ENCODE measurements around the gene CASQ2.
"Not testable (repeated sequence)": the region's sequence is repeated elsewhere in the genome, so short reads cannot be mapped to it uniquely, and the experiment has no call there.

Gene CASQ2

DNA sequence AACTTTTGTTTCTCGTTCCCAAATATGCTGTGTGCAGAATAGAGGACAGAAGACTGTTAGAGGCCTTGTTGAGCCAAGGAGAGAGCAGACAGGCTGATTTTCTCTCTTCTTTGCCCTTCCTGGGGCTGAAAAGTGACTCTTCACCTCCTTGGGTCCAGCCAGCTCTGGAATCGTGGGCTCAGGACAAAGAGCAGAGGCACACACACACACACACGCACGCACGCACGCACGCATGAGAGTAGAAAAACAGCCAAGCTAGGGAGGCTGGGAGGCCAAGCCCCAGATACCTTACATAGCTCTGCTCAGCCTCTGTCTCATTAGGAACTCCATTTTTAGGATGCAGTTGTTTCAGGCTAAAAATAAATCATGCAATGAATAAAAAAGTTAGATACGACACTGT is at the start of gene CASQ2:
CASQ2 (minus strand) TSS at position 166 of the 400 bp plus-strand sequence. CDS start 173 bp downstream, outside the sequence.
- no peak for DNase-seq

- DNase-seq, result no peak
Observed at GRCh38 chr1:115815694-115816093, 47.2 kb upstream of the CASQ2 start.

DNA sequence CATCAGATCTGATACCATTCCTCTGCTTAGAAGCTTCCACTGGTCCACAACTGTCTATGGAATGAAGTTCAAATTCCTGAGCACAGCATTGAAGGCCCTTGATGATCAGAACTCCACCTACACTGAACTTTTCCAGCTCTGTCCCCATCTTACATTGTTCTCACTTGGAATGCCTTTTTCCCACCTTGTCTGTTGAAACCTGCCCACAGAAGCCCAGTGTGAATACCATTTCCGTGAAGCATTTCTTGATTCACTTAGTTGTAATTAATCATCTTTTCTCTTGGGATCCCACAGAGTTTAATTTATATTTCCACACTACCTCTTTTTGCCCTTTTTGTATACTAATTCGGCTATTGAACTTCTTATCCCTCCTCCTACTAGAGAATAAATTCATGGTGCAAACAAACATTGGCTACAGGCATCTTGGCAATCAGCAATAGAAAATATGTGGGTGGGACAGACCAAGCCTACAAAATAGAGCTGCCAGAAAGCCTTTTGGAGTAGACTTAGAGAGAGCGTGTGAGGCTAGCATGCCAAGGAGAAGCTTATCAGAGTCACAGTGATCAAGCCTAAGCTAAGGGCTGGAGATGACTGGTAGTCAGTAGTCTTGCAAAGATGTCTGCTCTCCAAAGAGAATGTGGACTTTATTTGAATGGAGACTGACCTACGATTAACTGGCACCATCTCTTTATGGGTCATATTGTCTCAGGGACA is 46.3 kb upstream of the CASQ2 start:
- no peak for DNase-seq

DNA sequence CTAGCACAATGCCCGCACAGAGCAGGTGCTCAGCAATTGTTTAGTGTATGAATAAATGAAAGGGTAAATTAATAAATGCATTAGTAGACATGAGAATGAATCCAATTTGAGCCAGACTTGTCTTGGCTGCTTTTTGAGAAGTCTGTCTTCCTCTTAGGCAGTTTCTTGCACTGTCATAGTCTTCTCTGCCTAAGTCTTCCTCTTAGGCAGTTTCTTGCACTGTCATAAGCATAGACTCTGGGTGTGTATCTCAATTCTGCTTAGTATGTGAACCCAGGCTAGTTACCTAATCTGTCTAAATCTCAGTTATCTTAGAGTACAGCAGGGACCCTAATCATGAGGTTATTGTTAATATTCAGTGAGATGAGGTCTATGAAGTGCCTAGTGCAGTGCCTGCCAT is 45.2 kb upstream of the CASQ2 start:
- no peak for DNase-seq

DNA sequence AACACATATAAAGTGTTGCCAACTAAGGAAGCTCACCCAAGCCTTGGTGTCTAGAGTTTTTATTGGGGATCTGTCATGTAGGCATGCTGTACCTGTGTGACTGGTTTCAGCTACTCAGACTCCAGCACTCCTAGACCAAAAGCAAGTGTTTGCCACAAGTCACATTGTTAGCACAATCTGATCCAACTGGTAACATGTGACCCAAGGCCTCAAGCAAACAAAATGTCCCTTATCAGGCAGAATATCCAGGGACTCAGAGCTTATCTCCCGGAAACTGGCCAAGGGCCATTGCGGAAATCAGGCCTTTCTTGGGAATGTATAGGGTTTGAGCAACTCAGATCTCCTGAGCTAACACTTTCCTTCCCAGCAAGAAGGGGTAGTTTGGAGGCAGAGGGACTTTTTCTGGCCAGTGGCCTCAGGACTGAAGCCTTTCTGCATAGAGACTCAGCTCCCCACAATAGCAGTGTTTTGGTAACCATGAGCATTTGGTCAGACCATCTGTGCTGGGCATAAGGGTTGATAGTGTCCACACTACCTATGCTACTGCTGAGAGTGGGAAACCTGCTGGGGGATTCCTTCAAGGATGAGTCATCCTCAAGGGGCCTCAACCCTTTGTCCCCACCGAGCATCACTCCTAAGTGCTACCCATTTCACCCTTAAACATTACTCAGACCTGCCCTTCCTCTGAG is 42.8 kb upstream of the CASQ2 start:
- DNase-seq, result no peak

DNA sequence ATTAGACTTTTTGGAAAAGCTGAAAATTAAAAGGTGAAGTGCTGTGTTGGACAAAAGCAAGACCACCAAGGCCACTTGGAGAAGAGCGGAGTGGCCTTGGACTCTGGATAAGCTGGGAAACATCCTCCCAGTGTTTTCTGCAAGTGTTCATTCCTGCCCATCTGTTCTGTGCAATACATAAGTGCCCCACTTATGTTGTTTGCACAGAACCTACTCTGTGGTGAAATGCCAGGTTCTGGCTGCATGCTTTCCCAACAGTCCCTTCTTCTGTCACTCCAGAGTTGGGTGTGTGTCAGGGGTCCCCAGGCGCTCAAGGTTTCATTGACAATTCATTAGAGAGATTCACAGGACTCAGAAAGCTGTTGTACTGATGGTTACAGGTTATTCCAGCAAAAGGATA is 42.1 kb upstream of the CASQ2 start:
- no peak for DNase-seq

DNA sequence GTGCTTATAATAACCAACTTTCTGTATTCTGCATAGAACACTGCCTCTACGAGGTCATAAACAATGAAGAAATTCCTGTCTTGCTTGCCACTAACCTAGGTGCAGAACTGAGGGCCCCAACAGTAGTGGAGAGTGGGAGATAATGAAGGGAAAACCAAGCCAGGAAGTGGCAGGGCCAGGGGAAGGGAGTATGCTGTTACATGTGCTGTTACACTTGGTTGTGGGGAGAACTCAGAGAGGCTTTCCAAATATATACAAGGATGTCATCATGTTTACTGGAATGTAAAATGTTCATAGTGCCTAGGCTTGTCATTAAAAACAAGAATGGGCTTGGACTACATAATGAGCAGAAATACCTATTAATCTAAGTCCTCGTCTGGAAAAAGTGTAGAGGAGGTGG is 41.3 kb upstream of the CASQ2 start:
- DNase-seq, result no peak

DNA sequence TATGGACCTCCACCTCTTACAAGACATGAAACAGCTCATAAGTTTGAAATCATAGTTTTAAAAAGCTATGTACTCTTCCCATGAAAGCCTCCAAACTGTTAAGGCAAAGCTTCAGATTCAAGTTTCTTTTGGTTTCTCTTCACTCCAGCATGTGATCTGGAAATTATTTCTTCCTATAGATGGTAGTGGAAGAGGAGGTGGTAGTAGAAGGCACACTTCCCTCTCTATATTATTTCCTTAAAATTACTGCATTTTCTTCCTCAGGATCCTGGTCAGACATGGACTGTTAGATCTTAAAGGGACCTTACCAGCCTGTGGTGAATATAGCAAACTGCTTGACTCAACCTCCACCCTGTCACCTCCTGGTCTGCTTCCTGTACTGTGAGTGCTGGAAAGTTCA is 40.6 kb upstream of the CASQ2 start:
- no peak for DNase-seq

- peak in 1 of 2 experiments; percentile 47 for DNase-seq
Observed at GRCh38 chr1:115807723-115808122, 39.2 kb upstream of the CASQ2 start.

GRCh38 chr1:115805597-115805996 is 37.1 kb upstream of the CASQ2 start:
- no peak for DNase-seq

GRCh38 chr1:115802416-115802815 is 33.9 kb upstream of the CASQ2 start:
- no peak for DNase-seq

DNA sequence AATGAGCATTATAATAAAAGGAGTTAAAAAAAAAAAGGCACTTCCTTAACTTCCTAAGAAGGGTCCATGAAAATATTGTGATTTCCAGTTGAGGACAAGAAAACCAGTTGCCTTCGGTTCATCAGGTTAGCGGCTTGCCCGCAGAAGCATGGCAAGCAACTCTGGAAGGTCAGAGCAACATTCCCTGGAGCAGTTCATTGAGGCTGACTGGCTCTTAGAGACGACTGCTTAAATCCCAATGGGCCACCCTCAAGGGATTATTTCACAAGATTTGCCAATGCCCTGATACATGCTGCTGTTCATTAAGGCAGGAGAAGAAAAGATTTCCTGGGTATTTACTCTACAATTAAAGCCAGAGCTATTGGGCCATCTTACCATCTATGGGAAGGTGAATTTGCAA is 29.0 kb upstream of the CASQ2 start:
- DNase-seq, result no peak

DNA sequence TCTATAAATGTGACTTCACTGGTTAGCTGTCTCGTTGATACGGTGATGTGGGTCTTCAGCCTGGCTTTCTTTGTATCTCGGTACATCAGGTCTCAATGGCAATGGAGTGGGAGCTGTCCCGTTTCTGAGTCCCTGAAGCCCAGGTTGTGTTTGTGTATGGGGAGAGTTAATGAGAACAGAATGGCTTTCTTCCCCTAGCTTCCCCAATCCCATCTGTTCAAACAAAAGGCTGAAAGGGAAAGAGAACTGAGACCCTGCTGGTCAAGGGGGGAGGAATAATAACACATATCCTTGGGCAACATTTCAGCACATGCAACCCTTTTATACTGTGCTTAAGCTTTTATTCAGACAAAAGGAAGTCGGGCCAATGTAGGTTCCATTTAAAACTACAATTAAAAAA is 28.4 kb upstream of the CASQ2 start:
- DNase-seq, result no peak

GRCh38 chr1:115796036-115796435 is 27.5 kb upstream of the CASQ2 start:
- no peak for DNase-seq

DNA sequence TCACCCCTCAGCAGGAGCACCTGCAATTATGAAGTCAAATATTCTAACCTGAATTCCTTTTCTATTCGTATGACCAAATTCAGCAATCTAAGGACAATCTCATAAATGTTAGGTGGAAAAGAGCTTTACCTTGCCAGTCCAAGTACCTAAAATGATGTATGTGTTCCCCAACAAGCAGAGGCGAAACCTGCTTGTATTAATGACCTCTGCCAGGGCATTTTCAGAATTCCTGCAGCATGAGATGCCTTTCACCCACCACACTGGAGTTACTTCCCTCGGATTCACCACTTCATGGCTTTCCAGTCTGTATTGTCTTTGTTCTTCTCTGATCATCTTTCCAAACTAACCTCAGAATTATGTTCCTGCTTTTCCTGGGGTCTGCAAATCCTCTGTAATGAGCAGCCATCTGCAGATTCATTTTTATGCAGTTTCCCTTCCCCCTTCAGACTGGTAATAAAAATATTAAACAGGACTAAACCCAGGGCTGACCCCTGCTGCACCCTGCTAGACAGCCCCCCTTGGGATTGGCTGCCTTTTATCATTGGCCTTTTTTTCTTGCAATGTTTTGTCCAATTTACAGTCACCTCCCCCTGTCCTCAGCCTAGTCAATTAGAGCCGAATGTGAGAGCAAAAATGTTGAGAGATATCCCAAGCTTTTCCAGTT is 26.6 kb upstream of the CASQ2 start:
- DNase-seq, result no peak

- no peak for DNase-seq
Observed at GRCh38 chr1:115793162-115793561, 24.6 kb upstream of the CASQ2 start.

- no peak for DNase-seq
Observed at GRCh38 chr1:115791816-115792215, 23.3 kb upstream of the CASQ2 start.

- no peak for DNase-seq
Observed at GRCh38 chr1:115790846-115791245, 22.3 kb upstream of the CASQ2 start.

DNA sequence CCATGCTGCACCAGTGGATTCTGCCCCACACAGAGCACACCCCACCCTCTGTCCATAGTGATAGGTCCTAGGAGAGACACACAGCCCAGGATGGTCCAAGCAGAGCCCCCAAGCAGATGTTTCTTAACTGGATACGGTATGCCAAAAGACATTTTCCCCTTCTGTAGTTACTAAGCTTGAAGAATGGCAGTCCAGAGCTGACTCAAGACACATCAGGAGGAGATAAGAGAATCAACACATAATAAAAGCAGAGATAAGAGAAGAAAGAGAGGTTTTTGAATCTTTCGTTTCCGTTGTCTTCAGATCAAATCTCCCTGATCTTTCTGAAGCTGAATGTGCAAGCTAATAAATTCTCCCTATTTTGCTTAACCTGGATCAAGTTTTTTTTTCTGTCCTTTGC is 21.8 kb upstream of the CASQ2 start:
- no peak for DNase-seq

DNA sequence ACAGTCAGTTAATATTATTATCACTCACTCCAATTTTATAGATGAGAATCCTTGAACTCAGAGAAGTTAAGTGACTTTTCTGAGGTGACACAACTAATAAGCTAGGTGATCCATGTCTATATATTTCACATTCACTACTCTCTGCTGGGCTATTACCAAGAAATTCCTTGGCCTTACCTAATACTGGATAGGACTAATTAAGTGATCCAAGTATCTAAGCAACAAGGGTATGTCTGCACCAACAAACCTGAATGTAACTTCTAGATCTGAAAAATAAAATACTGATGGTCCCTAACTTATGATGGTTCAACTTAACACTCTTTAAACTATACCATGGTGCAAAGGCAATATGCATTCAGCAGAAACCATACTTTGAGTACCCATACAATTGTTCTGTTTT is 14.8 kb upstream of the CASQ2 start:
- DNase-seq, result no peak

DNA sequence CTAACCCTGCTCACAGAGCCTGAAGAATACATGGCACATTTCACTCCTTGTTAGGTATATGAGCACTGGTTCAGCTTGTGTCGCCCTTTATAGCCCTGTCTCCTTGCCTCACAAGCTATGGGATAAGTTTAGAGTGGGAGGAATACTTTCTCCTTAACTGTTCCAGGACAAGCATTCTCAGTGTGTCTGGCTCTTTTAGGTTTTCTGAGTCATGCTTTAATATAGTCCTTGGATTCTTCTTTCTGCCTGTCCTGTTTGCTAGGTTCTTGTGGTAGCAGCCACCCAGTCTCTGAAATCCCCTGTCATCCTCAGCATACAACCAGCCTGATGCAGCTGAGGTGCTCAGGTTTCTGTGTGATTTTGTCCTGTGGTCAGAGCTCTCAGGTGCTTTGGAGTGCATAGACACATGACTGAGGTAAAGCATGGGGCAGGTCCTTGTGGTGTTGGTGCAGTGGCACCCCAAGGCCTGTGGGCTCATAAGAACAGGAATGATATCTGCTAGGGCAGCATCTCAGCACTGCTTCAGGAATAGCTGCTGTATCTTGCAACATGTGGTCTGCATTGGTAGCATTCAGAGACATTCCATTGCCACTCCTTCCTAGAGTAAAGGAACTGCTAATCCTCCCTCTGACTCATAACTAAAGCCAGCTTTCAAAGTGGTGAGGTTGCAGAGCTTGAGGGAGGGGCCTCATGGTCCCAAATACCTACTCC is 14.2 kb upstream of the CASQ2 start:
- DNase-seq, result peak in 1 of 2 experiments; percentile 5

DNA sequence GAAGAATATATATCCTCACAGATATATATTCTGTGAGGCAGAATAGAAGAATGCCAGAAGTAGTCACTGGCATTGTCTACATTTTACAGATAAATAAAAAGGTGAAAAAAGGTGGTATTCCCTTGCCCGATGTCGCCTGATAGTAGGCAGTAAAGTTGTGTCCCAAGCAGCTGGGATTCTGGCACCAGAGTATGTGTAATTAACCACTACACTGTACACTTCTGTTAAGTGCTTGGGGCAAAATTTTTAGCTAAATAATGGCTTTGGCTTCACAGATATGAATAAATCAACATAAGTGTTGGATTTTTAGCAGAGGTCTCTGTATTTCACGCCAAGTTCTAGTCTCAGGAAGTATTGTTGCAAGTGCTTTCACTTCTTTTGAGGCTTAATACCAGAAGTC is 13.3 kb upstream of the CASQ2 start:
- no peak for DNase-seq

- no peak for DNase-seq
Observed at GRCh38 chr1:115781343-115781742, 12.8 kb upstream of the CASQ2 start.

- DNase-seq, result not testable (repeated sequence)
Observed at GRCh38 chr1:115780655-115781054, 12.1 kb upstream of the CASQ2 start.

Measured in SW 1271 (cell line).